KMS-11 (cell line): ENCODE data around the gene ZNF541.
A peak's percentile ranks its signal among the peaks of the same experiment; 100 is the strongest.

Experiments used
- H2AFZ ChIP-seq: fragments of 200-600 bp; sonication (generic); 2 replicates; pipeline ENCODE4 v1.6.1; 2016; ENCODE audit warnings: antibody characterized with exemption, mixed run types, low read depth
- H3K27ac ChIP-seq: fragments of 200-600 bp; sonication (generic); 2 replicates; pipeline ENCODE4 v1.6.1; 2016; ENCODE audit warnings: mild to moderate bottlenecking, mixed run types
- H3K27me3 ChIP-seq: fragments of 200-600 bp; sonication (generic); 2 replicates; pipeline ENCODE4 v1.6.1; 2017; ENCODE audit warnings: mild to moderate bottlenecking, low read depth, mixed run types, moderate library complexity; ENCODE audit not compliant: insufficient read depth
- H3K36me3 ChIP-seq: fragments of 200-600 bp; sonication (generic); 2 replicates; pipeline ENCODE4 v1.6.1; 2017; ENCODE audit warnings: mild to moderate bottlenecking, mixed run types; ENCODE audit not compliant: insufficient read depth
- H3K4me1 ChIP-seq: fragments of 200-600 bp; sonication (generic); 2 replicates; pipeline ENCODE4 v1.6.1; 2016; ENCODE audit warnings: mild to moderate bottlenecking, low read depth, mixed run types; ENCODE audit not compliant: poor library complexity, severe bottlenecking
- H3K4me2 ChIP-seq: fragments of 200-600 bp; sonication (generic); 2 replicates; pipeline ENCODE4 v1.7.0; 2016; ENCODE audit warnings: mild to moderate bottlenecking, mixed run types
- H3K4me3 ChIP-seq: fragments of 200-600 bp; sonication (generic); IDR thresholded peaks from 2 replicates; pipeline ENCODE4 v1.6.1; 2017; ENCODE audit warnings: low read depth, low read length, mixed read lengths; ENCODE audit not compliant: insufficient read depth
- H3K79me2 ChIP-seq: fragments of 200-600 bp; sonication (generic); 2 replicates; pipeline ENCODE4 v1.6.1; 2016; ENCODE audit warnings: low read depth, mixed run types; ENCODE audit not compliant: insufficient read depth
- H3K9ac ChIP-seq: fragments of 200-600 bp; sonication (generic); 2 replicates; pipeline ENCODE4 v1.6.1; 2016; ENCODE audit warnings: mild to moderate bottlenecking, mixed run types
- H4K20me1 ChIP-seq: fragments of 200-600 bp; sonication (generic); 2 replicates; pipeline ENCODE4 v1.6.1; 2016; ENCODE audit warnings: mild to moderate bottlenecking, mixed run types; ENCODE audit not compliant: insufficient read depth
- CTCF ChIP-seq: fragments of 200-600 bp; sonication (generic); conservative IDR thresholded peaks from 2 replicates; pipeline ENCODE4 v1.6.1; 2017; ENCODE audit warnings: low read depth, mild to moderate bottlenecking, antibody characterized with exemption, low read length, moderate library complexity, mixed read lengths

ZNF541 gene

GRCh38 chr19:47560999-47561398 is 11.9 kb downstream of the ZNF541 start:
- H3K4me3 ChIP-seq, result no peak overlapping the region
- H3K79me2 ChIP-seq, result no peaks in the 10 kb centered on the region
- H3K36me3 ChIP-seq, result no peaks in the 10 kb centered on the region
- peak overlapping the region; percentile 10; the same call in 1 of the 2 replicates for H3K27ac ChIP-seq
- H3K4me1 ChIP-seq, result peaks cover 39% of the 10 kb centered on the region
- no peaks in the 10 kb centered on the region for H4K20me1 ChIP-seq
- peak overlapping the region; percentile 91 for H3K4me2 ChIP-seq
- no peak overlapping the region for H3K9ac ChIP-seq
- TF ChIP-seq CTCF, result no peak
- peaks cover 8% of the 10 kb centered on the region; the same call in 1 of the 2 replicates for H3K27me3 ChIP-seq
- no peak overlapping the region for H2AFZ ChIP-seq

- H2AFZ ChIP-seq, result no peak overlapping the region
- H3K4me2 ChIP-seq, result no peak overlapping the region
- H3K36me3 ChIP-seq, result no peaks in the 10 kb centered on the region
- H3K4me1 ChIP-seq, result no peaks in the 10 kb centered on the region
- peaks cover 9% of the 10 kb centered on the region; the same call in 1 of the 2 replicates for H3K27me3 ChIP-seq
- H4K20me1 ChIP-seq, result no peaks in the 10 kb centered on the region
- H3K79me2 ChIP-seq, result no peaks in the 10 kb centered on the region
- no peak overlapping the region for H3K4me3 ChIP-seq
- no peak overlapping the region for H3K27ac ChIP-seq
- H3K9ac ChIP-seq, result no peak overlapping the region
- TF ChIP-seq CTCF, result no peak
Observed at GRCh38 chr19:47550129-47550528, 22.8 kb downstream of the ZNF541 start.

GRCh38 chr19:47549261-47549862 is 23.6 kb downstream of the ZNF541 start:
- Histone ChIP-seq H3K27ac (no peak overlapping the region), H3K4me3 (no peak overlapping the region), H3K4me2 (no peak overlapping the region), H2AFZ (no peak overlapping the region), H3K27me3 (peaks cover 9% of the 10 kb centered on the region; the same call in 1 of the 2 replicates), H4K20me1 (no peaks in the 10 kb centered on the region), H3K79me2 (no peaks in the 10 kb centered on the region), H3K4me1 (no peaks in the 10 kb centered on the region), H3K36me3 (no peaks in the 10 kb centered on the region), H3K9ac (no peak overlapping the region)
- no peak for TF ChIP-seq CTCF

GRCh38 chr19:47547199-47547598 is 25.7 kb downstream of the ZNF541 start:
- Histone ChIP-seq H2AFZ (no peak overlapping the region), H4K20me1 (no peaks in the 10 kb centered on the region)

More at GRCh38 chr19:47547199-47547598, 25.7 kb downstream of the ZNF541 start:
- Histone ChIP-seq H3K79me2 (no peaks in the 10 kb centered on the region), H3K27ac (no peak overlapping the region), H3K36me3 (no peaks in the 10 kb centered on the region), H3K4me1 (no peaks in the 10 kb centered on the region), H3K4me3 (no peak overlapping the region), H3K9ac (no peak overlapping the region), H3K4me2 (no peak overlapping the region), H3K27me3 (peaks cover 9% of the 10 kb centered on the region; the same call in 1 of the 2 replicates)
- TF ChIP-seq CTCF, result no peak
